GM18519 (cell line): ENCODE measurements around the gene SPATA31D1.

Experiments
- ATAC-seq: cut with Tn5 transposase; IDR thresholded peaks from one replicate; pipeline ENCODE4 v1.9.1; 2021; ENCODE audit warnings: mild to moderate bottlenecking, moderate library complexity; ENCODE audit not compliant: unreplicated experiment, low FRiP score

The SPATA31D1 gene

DNA sequence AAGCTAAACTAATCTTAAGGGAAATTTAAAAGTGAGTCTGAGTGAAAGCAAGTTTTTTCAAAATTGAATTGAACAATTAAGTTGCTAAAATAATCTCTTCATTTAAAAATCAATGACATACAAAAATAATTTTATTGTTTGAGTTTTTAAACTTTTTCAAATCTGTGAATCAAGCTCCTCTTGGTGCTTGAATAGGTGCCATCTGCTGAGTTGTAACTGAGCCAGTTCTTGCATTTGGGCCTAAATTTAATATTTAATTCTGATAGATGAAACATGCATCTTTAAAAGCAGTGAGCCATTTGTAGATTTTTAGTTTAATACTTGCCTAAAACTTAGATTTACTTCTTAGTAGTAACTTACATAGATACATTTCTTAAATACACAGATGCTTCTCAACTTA, 31.8 kb downstream of the SPATA31D1 start:
- ATAC-seq, result no peak

DNA sequence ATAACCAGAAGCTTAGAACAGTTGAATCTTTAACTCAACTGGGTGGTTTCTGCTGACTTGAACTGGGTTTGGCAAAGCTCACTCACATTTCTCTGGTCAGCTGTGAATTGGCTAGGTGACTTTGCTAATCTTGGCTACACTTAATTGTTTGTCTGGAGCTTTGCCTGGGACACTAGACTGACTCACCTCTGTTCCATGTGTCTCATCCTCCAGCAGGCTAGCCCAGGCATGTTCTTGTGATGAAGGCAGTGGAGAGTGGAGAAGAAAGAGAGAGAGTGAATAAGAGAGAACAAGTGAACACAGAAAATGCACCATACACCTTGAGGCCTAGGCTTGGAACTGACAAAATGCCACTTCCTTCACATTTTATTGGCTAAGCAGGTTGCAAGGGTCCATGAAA, 32.6 kb downstream of the SPATA31D1 start:
- no peak for ATAC-seq

DNA sequence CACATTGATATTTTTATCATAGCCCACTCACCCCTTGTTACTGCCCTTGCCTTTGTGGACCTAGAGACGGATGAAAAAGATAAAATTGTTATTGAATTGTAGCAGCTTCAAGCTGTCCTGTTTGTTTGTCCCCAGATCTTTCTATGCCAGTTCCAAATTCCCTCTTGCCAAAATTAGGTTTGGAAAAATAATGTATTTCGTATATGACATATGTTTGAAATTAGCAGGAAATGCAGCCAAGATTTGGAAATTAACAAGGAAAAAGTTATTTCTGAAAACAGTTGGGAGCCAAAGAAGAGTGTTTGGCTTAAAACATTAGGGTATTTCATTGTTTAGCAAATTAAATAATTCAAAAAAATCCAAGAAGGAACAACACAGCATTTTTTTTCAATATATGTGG, 33.5 kb downstream of the SPATA31D1 start:
- ATAC-seq, result no peak

DNA sequence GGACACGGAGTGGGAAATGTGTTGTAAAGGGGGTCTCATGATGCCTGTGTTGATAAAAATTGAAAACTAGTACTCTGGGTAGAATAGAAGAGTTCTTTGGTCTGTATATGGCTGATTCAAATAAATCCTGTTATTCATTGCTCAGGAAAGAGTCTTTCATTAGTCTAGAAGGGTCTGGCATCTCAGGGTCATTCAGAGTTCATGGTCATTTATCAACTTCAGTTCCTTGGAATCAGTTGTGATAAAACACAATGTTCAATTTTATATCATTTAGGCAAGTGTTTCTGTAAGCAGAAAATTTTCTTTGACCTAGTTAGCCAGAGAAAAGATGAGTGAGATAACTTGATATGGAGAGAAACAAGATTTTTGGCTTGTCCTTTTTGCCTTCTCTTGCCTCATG, 36.3 kb downstream of the SPATA31D1 start:
- no peak for ATAC-seq

DNA sequence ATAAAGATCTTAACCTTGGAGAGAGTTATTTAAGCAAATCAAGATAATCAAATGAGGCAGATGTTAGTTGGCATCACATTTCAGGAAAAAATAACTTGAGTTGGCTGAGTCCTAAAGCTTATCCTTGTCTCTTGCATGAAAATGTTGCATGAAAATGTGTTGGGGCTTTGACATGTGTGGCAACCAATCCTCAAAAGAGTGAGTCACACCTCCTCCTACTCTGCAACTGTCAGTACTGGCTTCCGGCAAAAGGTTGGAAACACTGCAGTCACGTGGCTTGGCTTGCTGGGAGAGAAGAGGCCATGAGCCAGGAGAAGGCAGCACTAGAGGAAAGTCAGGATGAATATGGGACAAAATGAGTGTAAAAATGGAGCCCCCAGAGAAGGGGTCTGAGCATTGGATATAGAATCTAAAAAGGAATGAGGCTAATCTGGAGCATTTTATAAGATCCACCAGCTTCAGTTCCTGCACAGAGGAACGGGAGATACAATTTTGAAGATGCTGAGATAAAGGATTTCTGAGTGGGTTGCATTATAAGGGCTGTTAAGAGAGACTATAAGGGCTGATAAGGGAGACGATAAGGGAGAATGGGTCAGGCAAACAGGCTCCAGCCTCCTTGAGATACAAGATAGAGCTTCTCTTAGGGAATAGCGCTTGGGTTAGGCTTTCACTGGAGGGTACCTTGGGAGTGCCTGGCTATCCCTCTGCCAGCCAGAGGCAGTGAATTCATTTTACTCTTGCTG, 43.1 kb downstream of the SPATA31D1 start:
- ATAC-seq, result no peak

DNA sequence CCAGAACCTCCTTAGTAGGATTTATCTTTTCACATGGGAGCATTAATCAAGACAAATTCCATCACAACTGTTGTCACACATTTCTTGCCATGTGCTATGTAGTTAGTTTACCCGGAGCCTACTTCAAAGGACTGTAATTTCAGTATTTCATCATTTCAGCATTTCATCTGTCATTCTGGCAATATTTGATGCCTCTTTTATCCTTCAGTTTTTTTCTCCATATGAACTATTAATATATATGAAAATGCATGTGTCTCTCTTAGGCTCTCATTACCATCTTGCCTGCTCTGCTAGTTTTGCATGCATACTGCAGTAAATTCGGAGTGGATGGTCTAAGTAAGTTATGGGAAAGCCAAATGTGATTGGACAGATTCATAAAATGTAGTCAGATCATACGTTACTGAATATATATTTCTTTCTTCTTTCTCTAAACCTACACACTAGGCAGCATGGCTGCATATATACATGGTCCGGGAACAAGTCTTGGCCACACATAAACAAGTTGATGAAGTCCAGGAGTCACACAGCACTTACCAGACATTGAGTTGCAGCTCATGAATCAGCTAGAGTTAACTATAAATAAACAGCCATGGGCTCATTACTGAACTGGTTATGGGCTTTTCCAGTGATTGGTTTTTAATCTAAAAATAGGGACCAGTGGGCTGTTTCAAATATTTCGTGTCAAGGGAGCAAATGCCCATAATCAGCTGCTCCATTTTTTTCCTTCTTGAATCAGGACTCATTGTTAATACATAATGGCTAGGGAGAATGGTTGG, 46.6 kb downstream of the SPATA31D1 start:
- no peak for ATAC-seq

DNA sequence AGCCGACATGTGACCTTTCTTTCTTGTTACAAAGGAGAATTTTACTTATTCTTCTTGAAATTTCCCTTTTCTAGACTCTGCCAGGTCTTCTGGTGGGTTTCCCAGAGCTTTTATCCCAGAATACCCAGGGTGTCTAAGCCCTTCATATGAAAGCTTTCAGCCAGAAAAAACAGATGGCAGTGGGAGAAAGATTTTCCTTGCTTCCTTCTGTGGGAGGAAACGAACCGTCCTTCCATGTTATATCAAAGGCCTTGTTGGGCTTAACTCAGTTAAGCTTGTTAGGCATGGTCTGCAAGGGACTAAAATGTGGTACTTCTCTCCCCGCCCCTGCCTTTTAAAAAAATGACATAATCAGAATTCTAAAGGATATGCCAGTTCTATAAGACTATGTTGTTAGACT, 47.5 kb downstream of the SPATA31D1 start:
- no peak for ATAC-seq

DNA sequence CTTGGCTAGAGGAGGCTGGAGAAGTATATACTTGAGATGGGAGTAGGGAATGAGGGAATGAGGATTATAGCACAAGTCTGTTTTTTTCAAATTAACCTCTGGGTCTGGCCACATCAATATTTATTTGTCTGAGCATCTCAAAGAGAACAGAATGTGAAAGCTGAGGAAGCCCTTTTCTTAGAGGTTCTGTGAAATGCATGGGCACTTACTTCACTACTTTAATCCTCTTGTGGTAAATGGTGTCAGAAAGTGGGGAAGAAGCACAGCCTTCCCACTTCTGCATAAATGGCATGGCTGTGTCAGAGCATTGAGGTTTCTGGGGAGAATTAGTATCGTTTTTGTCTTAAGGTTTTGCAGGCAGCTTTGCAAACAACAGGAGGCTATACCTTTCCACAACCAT, 48.6 kb downstream of the SPATA31D1 start:
- ATAC-seq, result no peak

DNA sequence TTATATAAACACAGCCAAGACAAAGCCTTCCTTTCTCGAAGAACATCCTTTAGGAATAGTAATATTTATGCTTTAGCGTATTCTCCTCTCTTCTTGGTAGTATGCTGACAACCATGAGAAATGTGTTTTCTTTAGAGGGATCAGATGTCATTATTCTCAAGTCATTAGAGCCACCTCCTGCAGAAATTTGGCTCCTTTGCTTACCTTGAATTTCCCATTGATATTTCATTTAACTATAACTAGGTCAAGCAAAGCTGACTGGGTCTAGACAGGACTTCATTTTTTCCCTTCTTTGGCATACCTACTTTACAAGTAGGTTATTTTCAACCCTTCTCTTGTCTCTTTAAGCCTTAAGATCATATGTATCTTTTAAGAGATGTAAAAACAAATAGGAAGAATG, 50.3 kb downstream of the SPATA31D1 start:
- no peak for ATAC-seq
